Osteoblast (primary cell): ENCODE results near the gene NPLOC4. TPM values are rescaled to one million over a fixed set of nuclear protein-coding genes. Genes with fewer than 3 reads are reported as not detected.

Source experiments
- DNase-seq: peaks from one replicate; pipeline ENCODE4 v3.0.0; 2011; ENCODE audit warnings: low spot score, mixed read lengths; ENCODE audit not compliant: insufficient read length; ENCODE audit errors: missing footprints
- H2AFZ ChIP-seq: 2 replicates; pipeline ENCODE4 v1.6.0; 2011; ENCODE audit warnings: mild to moderate bottlenecking, low read length
- H3K27ac ChIP-seq: 2 replicates; pipeline ENCODE4 v1.5.1; 2011; ENCODE audit warnings: mild to moderate bottlenecking, low read depth, low read length, moderate library complexity
- H3K27me3 ChIP-seq: 2 replicates; pipeline ENCODE4 v1.6.0; 2012; ENCODE audit warnings: mild to moderate bottlenecking, control low read depth, inconsistent platforms, low read length, moderate library complexity; ENCODE audit not compliant: insufficient read depth
- H3K36me3 ChIP-seq: 2 replicates; pipeline ENCODE4 v1.5.1; 2011; ENCODE audit warnings: mild to moderate bottlenecking, low read length, control low read depth, moderate library complexity; ENCODE audit not compliant: insufficient read depth
- H3K4me1 ChIP-seq: 2 replicates; pipeline ENCODE4 v1.5.1; 2011; ENCODE audit warnings: mild to moderate bottlenecking, low read length, control low read depth, moderate library complexity; ENCODE audit not compliant: insufficient read depth
- H3K4me2 ChIP-seq: 2 replicates; pipeline ENCODE4 v1.6.0; 2011; ENCODE audit warnings: mild to moderate bottlenecking, low read length; ENCODE audit not compliant: insufficient read depth
- H3K4me3 ChIP-seq: fragments of 200-600 bp; sonication (generic); 3 replicates; pipeline ENCODE4 v1.5.1; 2012; ENCODE audit warnings: mild to moderate bottlenecking, low read length, inconsistent platforms; ENCODE audit not compliant: insufficient read depth
- H3K79me2 ChIP-seq: 2 replicates; pipeline ENCODE4 v1.6.0; 2012; ENCODE audit warnings: mild to moderate bottlenecking, low read length, control low read depth, inconsistent platforms; ENCODE audit not compliant: insufficient read depth
- H3K9me3 ChIP-seq: 2 replicates; pipeline ENCODE4 v1.5.1; 2011; ENCODE audit warnings: low read depth, low read length, control low read depth
- H4K20me1 ChIP-seq: 2 replicates; pipeline ENCODE4 v1.6.0; 2012; ENCODE audit warnings: mild to moderate bottlenecking, low read length, control low read depth; ENCODE audit not compliant: insufficient read depth
- total RNA-seq: library from RNA; depleted of rRNA; stranded (reverse); fragments of >200 nt; gene quantifications from 2 replicates; pipeline ENCODE4 v1.2.3, GENCODE V29; 2012
- TF ChIP-seq, protein P1 (sequence below): IDR thresholded peaks from 2 replicates; pipeline ENCODE4 v1.5.1; 2011; ENCODE audit warnings: mild to moderate bottlenecking, low read depth, low read length, moderate library complexity; ENCODE audit errors: extremely low read depth

NPLOC4 gene
- total RNA-seq, 1 donor, result 118 TPM

- H3K27me3 ChIP-seq, result no peaks in the 10 kb centered on the region
- no peak overlapping the region for H3K4me3 ChIP-seq
- H3K9me3 ChIP-seq, result no peaks in the 10 kb centered on the region
- peaks cover 76% of the 10 kb centered on the region for H3K36me3 ChIP-seq
- no peak overlapping the region for H2AFZ ChIP-seq
- H3K27ac ChIP-seq, result peak overlapping the region; percentile 76
- TF ChIP-seq, protein P1, sequence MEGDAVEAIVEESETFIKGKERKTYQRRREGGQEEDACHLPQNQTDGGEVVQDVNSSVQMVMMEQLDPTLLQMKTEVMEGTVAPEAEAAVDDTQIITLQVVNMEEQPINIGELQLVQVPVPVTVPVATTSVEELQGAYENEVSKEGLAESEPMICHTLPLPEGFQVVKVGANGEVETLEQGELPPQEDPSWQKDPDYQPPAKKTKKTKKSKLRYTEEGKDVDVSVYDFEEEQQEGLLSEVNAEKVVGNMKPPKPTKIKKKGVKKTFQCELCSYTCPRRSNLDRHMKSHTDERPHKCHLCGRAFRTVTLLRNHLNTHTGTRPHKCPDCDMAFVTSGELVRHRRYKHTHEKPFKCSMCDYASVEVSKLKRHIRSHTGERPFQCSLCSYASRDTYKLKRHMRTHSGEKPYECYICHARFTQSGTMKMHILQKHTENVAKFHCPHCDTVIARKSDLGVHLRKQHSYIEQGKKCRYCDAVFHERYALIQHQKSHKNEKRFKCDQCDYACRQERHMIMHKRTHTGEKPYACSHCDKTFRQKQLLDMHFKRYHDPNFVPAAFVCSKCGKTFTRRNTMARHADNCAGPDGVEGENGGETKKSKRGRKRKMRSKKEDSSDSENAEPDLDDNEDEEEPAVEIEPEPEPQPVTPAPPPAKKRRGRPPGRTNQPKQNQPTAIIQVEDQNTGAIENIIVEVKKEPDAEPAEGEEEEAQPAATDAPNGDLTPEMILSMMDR, result no peak
- H3K79me2 ChIP-seq, result peaks cover 37% of the 10 kb centered on the region
- H3K4me2 ChIP-seq, result no peak overlapping the region
- no peaks in the 10 kb centered on the region for H4K20me1 ChIP-seq
- DNase-seq, result no peak
- peaks cover 50% of the 10 kb centered on the region for H3K4me1 ChIP-seq
Observed at GRCh38 chr17:81568416-81568815, 68.5 kb downstream of the NPLOC4 start.

DNA sequence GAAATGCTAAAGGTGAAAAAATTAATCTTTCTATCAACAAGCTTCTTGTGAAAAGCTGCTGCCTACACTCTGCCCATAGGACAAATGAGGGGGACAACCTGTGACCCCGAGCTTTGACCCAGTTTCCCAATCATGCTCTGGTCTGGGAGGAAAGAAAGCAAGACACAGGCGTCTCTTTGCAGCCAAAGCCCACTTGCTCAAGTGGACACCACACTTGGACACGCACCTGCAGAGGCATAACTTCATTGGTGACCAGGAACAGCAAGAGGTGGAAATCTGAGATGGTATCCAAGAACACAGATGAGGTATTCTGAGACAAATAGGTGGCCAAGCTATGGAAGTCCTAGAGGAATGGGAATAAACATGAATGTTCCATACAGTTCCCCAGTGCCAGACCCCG lies 69.7 kb downstream of the NPLOC4 start:
- H3K27me3 ChIP-seq, result no peaks in the 10 kb centered on the region
- peak overlapping the region; percentile 76 for H3K27ac ChIP-seq
- TF ChIP-seq, protein P1, result no peak
- no peak for DNase-seq
- H3K36me3 ChIP-seq, result peaks cover 74% of the 10 kb centered on the region
- no peak overlapping the region for H2AFZ ChIP-seq
- H4K20me1 ChIP-seq, result no peaks in the 10 kb centered on the region
- peaks cover 53% of the 10 kb centered on the region for H3K4me1 ChIP-seq
- H3K4me3 ChIP-seq, result peak overlapping the region; percentile 38
- H3K79me2 ChIP-seq, result peaks cover 29% of the 10 kb centered on the region
- H3K4me2 ChIP-seq, result peak overlapping the region; percentile 73
- H3K9me3 ChIP-seq, result no peaks in the 10 kb centered on the region

- peaks cover 73% of the 10 kb centered on the region for H3K36me3 ChIP-seq
- no peaks in the 10 kb centered on the region for H3K9me3 ChIP-seq
- DNase-seq, result peak; percentile 97
- peak overlapping the region; percentile 54 for H3K4me3 ChIP-seq
- peak overlapping the region; percentile 73 for H3K4me2 ChIP-seq
- peaks cover 29% of the 10 kb centered on the region for H3K79me2 ChIP-seq
- H3K4me1 ChIP-seq, result peaks cover 58% of the 10 kb centered on the region
- peak overlapping the region; percentile 76 for H3K27ac ChIP-seq
- H2AFZ ChIP-seq, result no peak overlapping the region
- H4K20me1 ChIP-seq, result no peaks in the 10 kb centered on the region
- no peaks in the 10 kb centered on the region for H3K27me3 ChIP-seq
- TF ChIP-seq, protein P1, result no peak
Observed at GRCh38 chr17:81566461-81567126, 70.3 kb downstream of the NPLOC4 start.

DNA sequence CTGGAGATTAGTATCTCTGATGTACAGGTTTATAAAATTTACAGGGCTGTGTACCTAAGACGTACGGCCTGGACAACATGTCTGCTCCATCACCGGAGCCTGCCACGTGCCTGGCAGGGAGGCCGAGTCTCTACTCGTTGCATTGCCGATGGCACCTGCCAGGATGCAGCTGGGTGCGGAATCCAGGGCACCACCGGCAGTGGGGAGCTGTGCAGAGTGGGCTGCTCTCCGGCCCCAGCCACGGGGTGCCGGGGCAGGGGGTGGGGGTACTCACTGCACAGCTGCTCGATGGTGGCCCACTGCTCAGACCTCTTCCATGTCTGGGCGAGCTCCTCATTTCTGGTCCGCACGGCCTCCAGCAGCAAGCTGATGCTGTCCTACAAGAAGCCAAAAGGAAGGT lies 71.7 kb downstream of the NPLOC4 start:
- no peak for DNase-seq
- Histone ChIP-seq H4K20me1 (no peaks in the 10 kb centered on the region), H3K9me3 (no peaks in the 10 kb centered on the region), H2AFZ (no peak overlapping the region), H3K4me1 (peaks cover 71% of the 10 kb centered on the region), H3K4me2 (no peak overlapping the region), H3K27me3 (no peaks in the 10 kb centered on the region), H3K36me3 (peaks cover 65% of the 10 kb centered on the region), H3K27ac (peak overlapping the region; percentile 76), H3K4me3 (no peak overlapping the region), H3K79me2 (peaks cover 22% of the 10 kb centered on the region)
- TF ChIP-seq, protein P1, result no peak
